ENCODE data around the gene USO1.
"Not testable (repeated sequence)": the region's sequence is repeated elsewhere in the genome, so short reads cannot be mapped to it uniquely, and the experiment has no call there.

Gene USO1

GRCh38 chr4:75715105-75715799, 9.1 kb upstream of the USO1 start:
- DNase-seq, result no peak

GRCh38 chr4:75716054-75716453, 8.3 kb upstream of the USO1 start:
- not testable (repeated sequence) for DNase-seq

- no peak for DNase-seq
These were observed 7.0 kb upstream of the USO1 start for GRCh38 chr4:75717408-75717807.

GRCh38 chr4:75718529-75718928, 5.8 kb upstream of the USO1 start:
- no peak for DNase-seq

- DNase-seq, result no peak
These were observed 2.0 kb upstream of the USO1 start for GRCh38 chr4:75722417-75722816.

GRCh38 chr4:75723163-75724065, 963 bp upstream of the USO1 start:
- no peak for DNase-seq

GRCh38 chr4:75724867-75725724, 719 bp downstream of the USO1 start:
- DNase-seq, result peak in 3 of 6 experiments; percentile 14 to 52 (median 50)

- not testable (repeated sequence) for DNase-seq
These were observed 1.7 kb downstream of the USO1 start for GRCh38 chr4:75725942-75726538.

- no peak for DNase-seq
These were observed 2.2 kb downstream of the USO1 start for GRCh38 chr4:75726577-75726976.

- DNase-seq, result no peak
These were observed 2.7 kb downstream of the USO1 start for GRCh38 chr4:75727073-75727472.

GRCh38 chr4:75729836-75730235, 5.5 kb downstream of the USO1 start:
- no peak for DNase-seq

GRCh38 chr4:75733369-75733768, 9.0 kb downstream of the USO1 start:
- no peak for DNase-seq

- DNase-seq, result no peak
These were observed 11.1 kb downstream of the USO1 start for GRCh38 chr4:75735525-75735924.

GRCh38 chr4:75736862-75737261, 12.5 kb downstream of the USO1 start:
- no peak for DNase-seq

GRCh38 chr4:75737398-75737797, 13.0 kb downstream of the USO1 start:
- DNase-seq, result no peak

- DNase-seq, result no peak
These were observed 16.6 kb downstream of the USO1 start for GRCh38 chr4:75741027-75741426.

- no peak for DNase-seq
These were observed 18.1 kb downstream of the USO1 start for GRCh38 chr4:75742451-75742850.

- DNase-seq, result no peak
These were observed 20.8 kb downstream of the USO1 start for GRCh38 chr4:75745161-75745560.

GRCh38 chr4:75745721-75746199, 21.4 kb downstream of the USO1 start:
- DNase-seq, result no peak

- no peak for DNase-seq
These were observed 28.3 kb downstream of the USO1 start for GRCh38 chr4:75752637-75753036.

GRCh38 chr4:75769036-75769435, 44.7 kb downstream of the USO1 start:
- DNase-seq, result no peak

- DNase-seq, result no peak
These were observed 47.2 kb downstream of the USO1 start for GRCh38 chr4:75771607-75772006.

GRCh38 chr4:75777589-75777988, 53.2 kb downstream of the USO1 start:
- DNase-seq, result no peak

Measured in stimulated activated naive CD4-positive, alpha-beta T cell (primary cell).